Measurements from ENCODE around the gene C9orf78. TPM values are rescaled to one million over a fixed set of nuclear protein-coding genes. Genes with fewer than 3 reads are reported as not detected.
A peak's percentile ranks its signal among the peaks of the same experiment; 100 is the strongest.
"Not testable (repeated sequence)": the region's sequence is repeated elsewhere in the genome, so short reads cannot be mapped to it uniquely, and the experiment has no call there.

C9orf78 gene
- polyA plus RNA-seq, 1 experiment: 66.8 TPM

- no peak for DNase-seq (ENCODE audit: low read depth, low spot score)
- Histone ChIP-seq H3K4me3 (ENCODE audit: low read depth, low read length) (no peak overlapping the region), H3K27me3 (ENCODE audit: control insufficient read depth, insufficient read depth, low read length) (no peaks in the 10 kb centered on the region), H3K27ac (ENCODE audit: low read depth, low read length) (no peak overlapping the region), H3K9me3 (ENCODE audit: control insufficient read depth, insufficient read depth, low read length) (no peaks in the 10 kb centered on the region)
- CTCF ChIA-PET: no interaction called here
- TF ChIP-seq CTCF (IDR thresholded peaks at IDR 0.05; ENCODE audit: low read depth, low read length): no peak
- POLR2A ChIA-PET: interaction anchor here (0.7 kb wide), 1 partner anchor 878 kb away, joined by 4 read pairs; no protein-coding TSS in a partner anchor
Measured at GRCh38 chr9:129806061-129806460, 29.0 kb downstream of the C9orf78 start.

GRCh38 chr9:129803676-129804060 lies 31.4 kb downstream of the C9orf78 start:
- POLR2A ChIA-PET: no interaction called here
- Histone ChIP-seq H3K27me3 (ENCODE audit: control insufficient read depth, insufficient read depth, low read length) (no peaks in the 10 kb centered on the region), H3K27ac (ENCODE audit: low read depth, low read length) (no peak overlapping the region), H3K9me3 (ENCODE audit: control insufficient read depth, insufficient read depth, low read length) (no peaks in the 10 kb centered on the region), H3K4me3 (ENCODE audit: low read depth, low read length) (peak overlapping the region; percentile 73)
- CTCF ChIA-PET: interaction anchor here (0.9 to 2.9 kb wide), 4 partner anchors 13 to 162 kb away, joined by 3 to 7 read pairs (median 4); no protein-coding TSS in a partner anchor
- TF ChIP-seq CTCF (IDR thresholded peaks at IDR 0.05; ENCODE audit: low read depth, low read length): no peak
- DNase-seq (ENCODE audit: low read depth, low spot score): no peak

DNA sequence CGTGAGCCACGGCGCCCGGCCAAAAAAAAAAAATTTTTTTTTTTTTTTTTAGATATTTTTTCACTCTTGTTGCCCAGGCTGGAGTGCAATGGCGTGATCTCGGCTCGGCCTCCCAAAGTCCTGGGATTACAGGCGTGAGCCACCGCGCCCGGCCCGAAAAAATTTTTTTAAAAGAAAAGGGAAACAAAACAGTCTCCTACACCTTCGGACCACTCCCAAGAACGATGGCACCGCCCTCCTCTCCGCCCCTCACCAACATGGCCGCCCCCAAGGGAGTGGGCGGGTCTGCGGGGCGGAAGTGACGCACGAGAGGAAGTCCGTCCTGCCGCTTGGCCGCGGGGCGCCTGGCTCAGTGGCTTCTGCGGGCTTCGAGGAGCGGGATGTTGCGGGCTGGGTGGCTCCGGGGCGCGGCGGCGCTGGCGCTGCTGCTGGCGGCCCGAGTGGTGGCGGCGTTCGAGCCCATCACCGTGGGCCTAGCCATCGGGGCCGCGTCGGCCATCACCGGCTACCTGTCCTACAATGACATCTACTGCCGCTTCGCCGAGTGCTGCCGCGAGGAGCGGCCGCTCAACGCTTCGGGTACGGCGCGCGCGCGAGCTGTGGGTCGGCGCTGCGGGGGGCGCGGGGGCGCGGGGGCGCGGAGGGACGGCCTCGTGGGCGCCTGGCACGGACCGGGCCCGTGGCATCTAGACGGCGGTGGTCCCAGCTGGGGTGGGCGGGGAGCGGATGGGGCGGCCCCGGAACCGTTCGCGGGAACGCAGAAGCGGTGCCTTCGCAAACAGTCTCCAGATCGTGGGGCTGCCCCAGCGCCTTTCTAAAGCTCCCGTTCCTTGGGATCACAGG lies 32.0 kb downstream of the C9orf78 start, which contains the start of gene TOR1B:
TOR1B (plus strand) TSS at position 352 of the 843 bp plus-strand sequence; CDS start at position 381, 29 bp downstream.
- Histone ChIP-seq H3K27me3 (ENCODE audit: control insufficient read depth, insufficient read depth, low read length) (no peaks in the 10 kb centered on the region), H3K4me3 (ENCODE audit: low read depth, low read length) (peak within 1 kb of the TSS; percentile 73), H3K9me3 (ENCODE audit: control insufficient read depth, insufficient read depth, low read length) (no peaks in the 10 kb centered on the region), H3K27ac (ENCODE audit: low read depth, low read length) (no peak within 1 kb of the TSS)
- ChIA-PET CTCF (interaction anchor here (0.9 to 2.9 kb wide), 5 partner anchors 13 to 162 kb away, joined by 3 to 7 read pairs (median 4); no protein-coding TSS in a partner anchor), POLR2A (interaction anchor here (0.6 to 1.3 kb wide), 2 partner anchors 39 to 298 kb away, joined by 3 to 5 read pairs; no protein-coding TSS in a partner anchor)
- no peak for TF ChIP-seq CTCF (IDR thresholded peaks at IDR 0.05; ENCODE audit: low read depth, low read length)
- peak; percentile 75 for DNase-seq (ENCODE audit: low read depth, low spot score)

- DNase-seq (ENCODE audit: low read depth, low spot score): no peak
- no peak overlapping the region for H3K4me3 ChIP-seq (ENCODE audit: low read depth, low read length)
- no peak overlapping the region for H3K27ac ChIP-seq (ENCODE audit: low read depth, low read length)
- CTCF ChIA-PET: interaction anchor here (1.2 to 2.9 kb wide), 3 partner anchors 64 to 159 kb away, joined by 3 to 7 read pairs (median 5); no protein-coding TSS in a partner anchor
- H3K9me3 ChIP-seq (ENCODE audit: control insufficient read depth, insufficient read depth, low read length): no peaks in the 10 kb centered on the region
- H3K27me3 ChIP-seq (ENCODE audit: control insufficient read depth, insufficient read depth, low read length): peaks cover under 1% of the 10 kb centered on the region
- POLR2A ChIA-PET: interaction anchor here (1.3 kb wide), 1 partner anchor 38 kb away, joined by 3 read pairs; no protein-coding TSS in a partner anchor
- TF ChIP-seq CTCF (IDR thresholded peaks at IDR 0.05; ENCODE audit: low read depth, low read length): no peak
Measured at GRCh38 chr9:129801504-129801903, 33.6 kb downstream of the C9orf78 start.

GRCh38 chr9:129798973-129799372 lies 36.1 kb downstream of the C9orf78 start:
- peaks cover 24% of the 10 kb centered on the region for H3K27me3 ChIP-seq (ENCODE audit: control insufficient read depth, insufficient read depth, low read length)
- POLR2A ChIA-PET: no interaction called here
- CTCF ChIA-PET: interaction anchor here (1.0 kb wide), 1 partner anchor 9 kb away, joined by 3 read pairs; no protein-coding TSS in a partner anchor
- DNase-seq (ENCODE audit: low read depth, low spot score): no peak
- no peaks in the 10 kb centered on the region for H3K9me3 ChIP-seq (ENCODE audit: control insufficient read depth, insufficient read depth, low read length)
- no peak overlapping the region for H3K27ac ChIP-seq (ENCODE audit: low read depth, low read length)
- TF ChIP-seq CTCF (IDR thresholded peaks at IDR 0.05; ENCODE audit: low read depth, low read length): no peak
- H3K4me3 ChIP-seq (ENCODE audit: low read depth, low read length): no peak overlapping the region

DNA sequence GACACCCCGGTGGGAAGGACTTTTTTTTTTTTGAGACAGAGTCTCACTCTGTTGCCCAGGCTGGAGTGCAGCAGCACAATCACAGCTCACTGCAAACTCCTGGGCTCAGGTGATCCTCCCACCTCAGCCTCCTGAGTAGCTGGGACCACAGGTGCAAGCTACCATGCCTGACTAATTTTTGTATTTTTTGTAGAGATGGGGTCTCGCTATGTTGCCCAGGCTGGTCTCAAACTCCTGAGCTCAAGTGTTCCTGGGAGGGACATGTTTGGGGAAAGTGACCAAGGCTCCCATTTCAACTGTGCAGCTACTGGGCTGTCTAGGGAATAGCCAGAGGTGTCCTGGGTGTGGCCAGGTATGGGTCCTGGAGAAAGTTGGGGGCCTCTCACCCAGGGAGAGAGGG lies 39.0 kb downstream of the C9orf78 start:
- CTCF ChIA-PET: not testable (repeated sequence)

More for the DNA sequence above, 39.0 kb downstream of the C9orf78 start:
- peaks cover 26% of the 10 kb centered on the region for H3K27me3 ChIP-seq (ENCODE audit: control insufficient read depth, insufficient read depth, low read length)
- POLR2A ChIA-PET; DNase-seq (ENCODE audit: low read depth, low spot score); H3K4me3 ChIP-seq (ENCODE audit: low read depth, low read length); H3K27ac ChIP-seq (ENCODE audit: low read depth, low read length); H3K9me3 ChIP-seq (ENCODE audit: control insufficient read depth, insufficient read depth, low read length): not testable (repeated sequence)
